Sigmoid colon (tissue), 7 donors: ENCODE measurements around the gene FANCM. TPM values are rescaled to one million over a fixed set of nuclear protein-coding genes. Genes with fewer than 3 reads are reported as not detected.

ENCODE experiments used
- DNase-seq: peaks from one replicate; pipeline ENCODE4 v3.0.0-alpha.2; 2019
- H3K27ac ChIP-seq, 4 donors: fragments of 200-600 bp; sonication (generic); one replicate each; pipeline ENCODE4 v1.5.1; 2016 to 2019; ENCODE audit warnings: mild to moderate bottlenecking in 1 of 4
- H3K27me3 ChIP-seq, 3 donors: fragments of 200-600 bp; sonication (generic); one replicate each; pipeline ENCODE4 v1.5.1; 2019; ENCODE audit warnings: mild to moderate bottlenecking in 1 of 3
- H3K36me3 ChIP-seq, 4 donors: fragments of 200-600 bp; sonication (generic); one replicate each; pipeline ENCODE4 v1.5.1; 2016 to 2019
- H3K4me1 ChIP-seq, 4 donors: fragments of 200-600 bp; sonication (generic); one replicate each; pipeline ENCODE4 v1.5.1; 2017 to 2019
- H3K4me3 ChIP-seq, 4 donors: fragments of 200-600 bp; sonication (generic); one replicate each; pipeline ENCODE4 v1.5.1; 2017 to 2019; ENCODE audit warnings: mild to moderate bottlenecking in 2 of 4, moderate library complexity in 1 of 4
- H3K9me3 ChIP-seq, 4 donors: fragments of 200-600 bp in 3 of 4; sonication (generic) in 3 of 4; one replicate each; pipeline versions ENCODE4 v1.5.1 to v1.6.1; 2013 to 2019
- EP300 ChIP-seq, 4 donors: sonication (generic); formaldehyde crosslinking; IDR thresholded peaks; one replicate each; pipeline ENCODE4 v1.6.1; 2017; ENCODE audit warnings: antibody characterized with exemption in 4 of 4
- POLR2A ChIP-seq, 2 donors: fragments of 450-650 bp; IDR thresholded peaks; one replicate each; pipeline ENCODE4 v1.6.1; 2016; ENCODE audit warnings: antibody characterized with exemption in 2 of 2, mild to moderate bottlenecking in 2 of 2, moderate library complexity in 2 of 2
- POLR2AphosphoS5 ChIP-seq, 4 donors: sonication (generic); formaldehyde crosslinking; IDR thresholded peaks; one replicate each; pipeline ENCODE4 v1.6.1; 2017; ENCODE audit warnings: antibody characterized with exemption in 4 of 4
- WGBS, 2 donors: extraction: QIAGEN DNeasy Blood & Tissue Kit; methylation state at CpG; one replicate each; pipeline ENCODE4 v1.1.7; 2013; 5-methylcytosine and 5-hydroxymethylcytosine counted together
- intact Hi-C: fragments of 100-400 bp; cut with DNase I; formaldehyde crosslinking; loops from one replicate; pipeline ENCODE4 v1.15.1; 2023
- polyA plus RNA-seq, 3 donors: library from polyadenylated mRNA; stranded (reverse); fragments of 200-250 nt; gene quantifications; one replicate each; pipeline ENCODE4 v1.2.3, GENCODE V29; 2013
- total RNA-seq, 4 donors: library from RNA; depleted of rRNA; stranded (reverse); fragments of >200 nt; gene quantifications; one replicate each; pipeline ENCODE4 v1.1.0, GENCODE V29; 2016
- TF ChIP-seq, protein P1 (sequence below), 4 experiments: fragments of 450-650 bp in 3 of 4; fragments of 200-600 bp in 1 of 4; IDR thresholded peaks; one replicate each; pipeline ENCODE4 v1.5.1; 2016 to 2019; ENCODE audit warnings: antibody characterized with exemption in 4 of 4, mild to moderate bottlenecking in 3 of 4, moderate library complexity in 2 of 4
- donor health status: healthy with polysubstance abuse.
- donor health status: Bipolar disorder and iron deficiency.
- donor health status: healthy.

The FANCM gene
- total and polyA plus RNA-seq, 7 donors = 0.46 to 6.8 (median 2.8) TPM

DNA sequence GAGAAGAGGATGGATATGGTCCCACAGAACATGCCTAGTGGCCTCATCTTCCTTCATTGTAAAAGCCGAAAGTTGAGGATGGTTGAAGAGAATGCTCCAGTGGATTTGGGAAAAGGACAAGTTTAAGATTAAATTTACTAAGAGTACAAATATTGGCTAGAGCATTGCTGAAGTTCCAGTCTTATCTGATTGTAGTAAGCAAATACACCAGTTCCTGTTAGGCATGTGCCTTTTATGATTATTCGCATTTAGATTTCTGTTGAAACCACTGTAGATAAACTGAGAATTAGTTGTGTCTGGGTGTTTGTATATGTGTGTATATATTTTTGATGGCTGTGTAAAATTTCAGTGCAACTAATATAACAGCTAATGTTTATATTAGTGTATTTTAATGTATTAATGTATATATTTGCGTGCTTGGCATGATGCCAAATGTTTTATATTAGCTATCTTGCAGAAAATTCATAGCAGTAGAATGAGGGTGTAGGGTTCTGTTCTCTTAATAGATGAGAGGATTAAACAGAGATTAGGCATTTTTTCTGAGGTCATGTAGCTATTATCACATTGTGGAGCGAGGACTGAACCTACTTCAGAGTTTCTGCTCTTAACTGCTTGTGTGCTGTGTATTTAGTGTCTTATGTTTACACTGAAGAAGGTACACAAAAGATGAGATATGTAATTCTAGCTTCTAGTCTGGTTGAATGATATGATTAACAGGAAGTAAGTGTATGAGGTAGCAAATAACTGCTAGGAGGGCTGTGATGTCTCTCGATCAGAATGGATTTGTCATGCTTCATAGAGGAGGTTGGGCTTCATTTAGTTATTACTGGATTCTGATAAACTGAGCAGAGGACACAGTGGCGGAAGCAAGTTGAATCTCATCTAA lies 22.6 kb upstream of the FANCM start:
- Histone ChIP-seq H3K4me3 (no peak overlapping the region), H3K27me3 (no peaks in the 10 kb centered on the region), H3K27ac (no peak overlapping the region), H3K36me3 (peaks cover 23 to 99% (median 39%) of the 10 kb centered on the region in 4 donors), H3K9me3 (no peaks in the 10 kb centered on the region), H3K4me1 (no peaks in the 10 kb centered on the region)
- intact Hi-C loops = no loop called here
- no peak for DNase-seq
- WGBS, 2 donors = 71 to 86% methylated on average over 6 of the region's 6 CpGs
- no peak for TF ChIP-seq EP300 (IDR thresholded peaks at IDR 0.05)
- TF ChIP-seq, protein P1, sequence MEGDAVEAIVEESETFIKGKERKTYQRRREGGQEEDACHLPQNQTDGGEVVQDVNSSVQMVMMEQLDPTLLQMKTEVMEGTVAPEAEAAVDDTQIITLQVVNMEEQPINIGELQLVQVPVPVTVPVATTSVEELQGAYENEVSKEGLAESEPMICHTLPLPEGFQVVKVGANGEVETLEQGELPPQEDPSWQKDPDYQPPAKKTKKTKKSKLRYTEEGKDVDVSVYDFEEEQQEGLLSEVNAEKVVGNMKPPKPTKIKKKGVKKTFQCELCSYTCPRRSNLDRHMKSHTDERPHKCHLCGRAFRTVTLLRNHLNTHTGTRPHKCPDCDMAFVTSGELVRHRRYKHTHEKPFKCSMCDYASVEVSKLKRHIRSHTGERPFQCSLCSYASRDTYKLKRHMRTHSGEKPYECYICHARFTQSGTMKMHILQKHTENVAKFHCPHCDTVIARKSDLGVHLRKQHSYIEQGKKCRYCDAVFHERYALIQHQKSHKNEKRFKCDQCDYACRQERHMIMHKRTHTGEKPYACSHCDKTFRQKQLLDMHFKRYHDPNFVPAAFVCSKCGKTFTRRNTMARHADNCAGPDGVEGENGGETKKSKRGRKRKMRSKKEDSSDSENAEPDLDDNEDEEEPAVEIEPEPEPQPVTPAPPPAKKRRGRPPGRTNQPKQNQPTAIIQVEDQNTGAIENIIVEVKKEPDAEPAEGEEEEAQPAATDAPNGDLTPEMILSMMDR (IDR thresholded peaks at IDR 0.05) = no peak
- no peak for TF ChIP-seq POLR2A (IDR thresholded peaks at IDR 0.05)
- peak in 1 of 4 donors; percentile 6 for TF ChIP-seq POLR2AphosphoS5 (IDR thresholded peaks at IDR 0.05)

DNA sequence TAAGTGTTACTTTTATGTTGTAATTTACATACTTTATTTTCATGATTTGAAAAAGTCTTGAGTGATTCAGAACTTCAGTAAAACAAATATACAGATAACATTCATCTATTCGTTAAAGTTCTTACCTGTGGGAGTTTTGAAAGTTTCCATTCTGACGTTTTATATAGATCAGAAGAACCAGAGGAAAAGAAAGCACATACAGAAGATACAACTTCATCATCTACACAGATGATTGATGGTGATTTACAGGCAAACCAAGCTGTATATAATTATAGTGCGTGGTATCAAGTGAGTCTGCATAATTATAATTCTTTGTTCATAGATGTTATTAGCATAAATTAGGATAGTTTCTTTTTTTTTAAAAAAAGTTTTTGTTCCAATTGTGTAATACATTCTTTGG lies 21.4 kb upstream of the FANCM start:
- WGBS, 2 donors = 67 to 75% methylated on average over 3 of the region's 3 CpGs
- H3K36me3 ChIP-seq = peaks cover 23 to 99% (median 39%) of the 10 kb centered on the region in 4 donors
- no peak for TF ChIP-seq POLR2AphosphoS5 (IDR thresholded peaks at IDR 0.05)
- TF ChIP-seq POLR2A (IDR thresholded peaks at IDR 0.05) = no peak
- TF ChIP-seq, protein P1 (IDR thresholded peaks at IDR 0.05) = no peak
- no peak for TF ChIP-seq EP300 (IDR thresholded peaks at IDR 0.05)
- intact Hi-C loops = no loop called here
- no peaks in the 10 kb centered on the region for H3K9me3 ChIP-seq
- no peaks in the 10 kb centered on the region for H3K4me1 ChIP-seq
- no peak overlapping the region for H3K27ac ChIP-seq
- H3K4me3 ChIP-seq = no peak overlapping the region
- no peak for DNase-seq
- no peaks in the 10 kb centered on the region for H3K27me3 ChIP-seq

DNA sequence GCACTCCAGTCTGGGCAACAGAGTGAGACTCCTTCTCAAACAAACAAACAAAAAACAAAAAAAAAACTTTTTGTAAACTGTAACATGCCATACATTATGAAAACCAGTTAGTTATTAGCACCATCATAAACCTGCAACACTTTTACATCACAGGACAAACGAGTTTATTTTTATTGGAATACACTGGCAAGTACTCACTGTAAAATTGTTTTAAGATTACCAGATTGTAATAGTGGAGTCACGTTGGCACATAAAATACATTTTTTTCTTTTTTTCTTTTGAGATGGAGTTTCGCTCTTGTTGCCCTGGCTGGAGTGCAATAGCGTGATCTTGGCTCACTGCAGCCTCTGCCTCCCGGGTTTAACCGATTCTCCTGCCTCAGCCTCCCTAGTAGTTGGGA lies 17.1 kb upstream of the FANCM start:
- TF ChIP-seq EP300 (IDR thresholded peaks at IDR 0.05) (no peak), POLR2AphosphoS5 (IDR thresholded peaks at IDR 0.05) (no peak), POLR2A (IDR thresholded peaks at IDR 0.05) (no peak)
- TF ChIP-seq, protein P1 (IDR thresholded peaks at IDR 0.05) = no peak
- H3K9me3 ChIP-seq = no peaks in the 10 kb centered on the region
- intact Hi-C loops = no loop called here
- H3K27me3 ChIP-seq = no peaks in the 10 kb centered on the region
- H3K4me3 ChIP-seq = no peak overlapping the region
- 78 to 92% methylated on average over 6 of the region's 6 CpGs for WGBS, 2 donors
- DNase-seq = no peak
- no peaks in the 10 kb centered on the region for H3K4me1 ChIP-seq
- no peak overlapping the region for H3K27ac ChIP-seq
- peaks cover 28 to 100% (median 41%) of the 10 kb centered on the region in 4 donors for H3K36me3 ChIP-seq

DNA sequence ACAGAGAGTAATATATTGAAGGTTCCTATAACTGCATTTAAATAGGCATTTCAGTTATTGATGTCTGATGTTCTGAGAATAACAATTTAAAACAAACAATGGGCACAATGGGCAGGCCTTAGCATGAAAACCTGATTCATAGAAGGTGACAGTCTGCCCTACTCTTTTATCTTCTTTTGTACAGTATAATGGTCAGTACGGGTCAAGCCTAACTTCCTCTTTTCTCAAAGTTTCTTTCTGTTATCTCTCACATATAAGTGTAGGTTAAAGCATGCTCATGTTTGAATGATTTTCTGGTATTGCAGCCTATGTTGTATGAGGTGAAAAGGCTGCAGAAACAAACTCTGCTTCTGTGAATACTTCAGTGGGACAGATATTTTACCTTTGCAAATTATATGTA lies 15.6 kb upstream of the FANCM start:
- 58 to 90% methylated on average over 1 of the region's 1 CpG for WGBS, 2 donors
- no peak for DNase-seq
- no peaks in the 10 kb centered on the region for H3K4me1 ChIP-seq
- H3K27me3 ChIP-seq = no peaks in the 10 kb centered on the region
- H3K9me3 ChIP-seq = no peaks in the 10 kb centered on the region
- TF ChIP-seq, protein P1 (IDR thresholded peaks at IDR 0.05) = no peak
- TF ChIP-seq POLR2A (IDR thresholded peaks at IDR 0.05) (no peak), EP300 (IDR thresholded peaks at IDR 0.05) (no peak), POLR2AphosphoS5 (IDR thresholded peaks at IDR 0.05) (no peak)
- no peak overlapping the region for H3K4me3 ChIP-seq
- no peak overlapping the region for H3K27ac ChIP-seq
- H3K36me3 ChIP-seq = peaks cover 17 to 98% (median 41%) of the 10 kb centered on the region in 4 donors
- intact Hi-C loops = no loop called here
